ENCODE results near the gene SCP2. TPM values are rescaled to one million over a fixed set of nuclear protein-coding genes. Genes with fewer than 3 reads are reported as not detected.
A peak's percentile ranks its signal among the peaks of the same experiment; 100 is the strongest.

SCP2 gene
- total RNA-seq, 2 donors from 2014 or later: 69.9 to 78.8 TPM

DNA sequence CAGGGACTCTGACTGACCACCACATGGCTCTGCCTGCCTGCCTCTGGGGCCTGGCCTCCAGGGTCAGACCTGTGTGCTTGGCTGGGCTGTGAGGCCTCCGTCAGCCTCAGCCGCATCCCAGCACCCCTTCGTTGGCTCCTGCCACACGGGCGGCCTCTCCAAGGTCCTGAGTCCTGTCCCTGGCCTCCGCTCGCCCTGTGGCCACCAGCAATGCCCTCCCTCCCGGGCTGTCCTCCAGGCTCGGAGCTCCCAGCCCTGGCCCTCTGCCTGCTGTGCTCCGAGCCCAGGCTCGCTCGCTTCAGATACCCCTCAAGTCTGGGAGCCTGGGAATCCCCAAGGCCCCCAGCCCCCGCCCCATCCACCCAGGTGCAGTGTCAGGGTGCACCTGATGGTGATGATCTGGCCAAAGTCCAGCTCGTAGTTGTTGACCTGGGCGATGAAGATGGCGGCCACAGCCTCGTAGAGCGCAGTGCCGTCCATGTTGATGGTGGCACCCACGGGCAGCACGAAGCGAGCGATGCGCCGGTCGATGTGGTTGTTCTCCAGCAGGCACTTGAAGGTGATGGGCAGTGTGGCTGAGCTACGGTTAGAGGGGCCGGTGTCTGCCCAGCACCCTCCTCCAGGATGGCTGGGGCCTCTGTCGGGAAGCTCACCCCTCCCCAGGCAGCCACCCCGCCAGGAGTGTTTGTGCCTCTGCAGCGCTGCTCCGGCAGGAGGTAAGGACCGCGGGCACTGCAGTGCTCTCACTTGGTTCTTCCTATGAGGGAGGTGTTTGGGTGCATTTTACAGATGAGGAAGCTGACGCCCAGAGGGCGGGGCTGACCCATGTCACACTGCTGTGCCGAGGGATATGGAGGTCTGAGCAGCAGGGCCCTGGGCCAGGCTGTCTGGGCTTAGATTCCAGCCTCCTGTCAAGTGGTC lies 163.4 kb downstream of the SCP2 start:
- no peaks in the 10 kb centered on the region for H3K9me3 Mint-ChIP-seq
- DNase-seq (ENCODE audit: low spot score in 2 of 2): no peak
- no peak for ATAC-seq
- no peaks in the 10 kb centered on the region for H3K36me3 Mint-ChIP-seq
- no peak overlapping the region for H3K27ac Mint-ChIP-seq

DNA sequence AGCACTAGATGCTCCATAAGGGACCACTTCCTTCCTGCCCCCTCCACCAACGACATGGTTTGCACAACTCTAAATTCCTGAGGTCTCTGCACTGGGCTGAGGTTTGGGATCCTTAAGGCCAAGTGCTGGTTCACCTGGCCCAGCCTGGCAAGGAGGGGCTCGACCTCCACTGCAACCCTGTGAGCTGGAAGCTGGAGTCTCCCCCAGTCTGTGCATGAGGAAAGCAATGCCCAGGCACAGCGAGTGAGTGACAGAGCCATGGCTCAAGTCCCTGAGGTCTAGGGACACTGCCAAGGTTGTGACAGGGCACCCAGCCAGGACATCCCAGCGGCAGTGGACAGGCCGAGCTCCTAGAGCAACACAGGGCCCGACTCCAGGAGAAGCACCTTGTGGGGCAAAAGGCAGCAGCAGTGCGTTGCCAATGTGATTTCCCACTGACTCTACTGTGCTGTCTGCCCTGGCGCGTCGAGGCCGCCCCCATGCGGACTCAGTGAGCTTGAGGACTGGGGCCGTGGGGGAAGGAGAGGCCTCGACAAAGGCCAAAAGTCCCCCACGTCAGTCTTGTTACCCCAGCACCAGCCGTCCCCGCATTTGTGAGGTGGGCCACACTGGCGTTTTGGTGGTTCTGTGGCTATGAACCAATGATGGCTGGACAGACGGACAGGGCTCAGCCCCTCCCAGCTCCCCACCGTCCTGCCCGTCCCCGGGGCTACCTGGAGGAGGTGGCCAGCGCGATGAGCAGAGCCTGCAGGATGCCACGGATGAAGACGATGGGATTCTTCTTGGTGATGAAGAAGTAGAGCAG lies 165.0 kb downstream of the SCP2 start:
- H3K36me3 Mint-ChIP-seq: no peaks in the 10 kb centered on the region
- H3K9me3 Mint-ChIP-seq: no peaks in the 10 kb centered on the region
- no peak for ATAC-seq
- DNase-seq (ENCODE audit: low spot score in 2 of 2): no peak
- H3K27ac Mint-ChIP-seq: no peak overlapping the region

DNA sequence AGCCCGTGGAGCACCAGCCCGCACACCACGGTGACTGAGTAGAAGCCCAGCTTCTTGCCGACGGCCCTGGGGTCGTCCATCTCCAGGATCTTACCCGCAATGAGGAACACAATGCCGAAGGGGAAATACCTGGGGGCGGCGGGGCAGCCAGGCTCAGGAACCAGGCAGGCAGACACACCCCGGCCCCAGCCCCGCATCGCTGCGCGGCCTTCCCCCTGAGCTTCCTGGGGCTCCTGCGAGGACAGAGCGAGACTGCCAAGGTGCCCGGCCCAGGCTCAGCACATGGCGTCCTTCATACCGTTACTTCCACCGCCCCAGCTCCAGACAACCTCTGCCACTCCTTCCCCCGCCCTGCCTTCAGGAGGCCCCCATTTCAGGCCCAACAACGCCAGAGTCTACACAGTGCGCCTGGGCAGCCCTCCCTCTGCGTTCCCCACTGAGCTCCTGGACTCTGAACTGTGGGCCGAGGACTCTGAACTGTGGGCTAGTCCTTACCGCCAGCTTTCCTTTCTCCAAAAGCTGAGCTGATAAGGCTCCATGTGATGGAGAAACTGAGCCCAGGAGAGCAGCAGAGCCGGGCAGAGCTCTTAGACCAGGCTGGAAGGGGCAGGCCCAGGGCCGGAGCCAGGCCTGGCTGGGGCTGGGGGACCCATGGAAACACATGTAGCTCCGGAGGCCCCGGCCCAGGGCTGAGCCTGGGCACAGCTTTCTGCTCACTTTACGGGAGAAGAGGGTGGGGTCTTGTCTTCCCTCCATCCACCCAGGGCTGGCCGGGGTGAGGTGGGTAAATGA lies 165.8 kb downstream of the SCP2 start:
- no peaks in the 10 kb centered on the region for H3K9me3 Mint-ChIP-seq
- DNase-seq (ENCODE audit: low spot score in 2 of 2): no peak
- ATAC-seq: no peak
- no peaks in the 10 kb centered on the region for H3K36me3 Mint-ChIP-seq
- no peak overlapping the region for H3K27ac Mint-ChIP-seq

DNA sequence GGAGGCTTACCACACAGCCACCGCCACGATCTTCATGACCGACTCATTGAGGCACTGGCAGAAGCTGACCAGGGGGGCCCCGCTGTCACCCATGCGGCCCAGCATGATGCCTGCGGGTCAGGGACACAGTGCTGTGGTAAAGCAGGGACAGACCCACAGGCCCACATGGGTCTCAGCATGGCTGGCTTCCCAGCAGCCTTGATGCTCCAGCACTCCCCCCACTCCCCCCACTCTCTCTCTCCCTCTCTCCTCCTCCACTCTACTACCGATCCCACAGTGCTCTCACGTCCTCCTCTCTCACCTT lies 166.3 kb downstream of the SCP2 start:
- no peak for DNase-seq (ENCODE audit: low spot score in 2 of 2)
- H3K9me3 Mint-ChIP-seq: no peaks in the 10 kb centered on the region
- H3K36me3 Mint-ChIP-seq: no peaks in the 10 kb centered on the region
- ATAC-seq: peak in 1 of 2 donors; percentile 11
- no peak overlapping the region for H3K27ac Mint-ChIP-seq

DNA sequence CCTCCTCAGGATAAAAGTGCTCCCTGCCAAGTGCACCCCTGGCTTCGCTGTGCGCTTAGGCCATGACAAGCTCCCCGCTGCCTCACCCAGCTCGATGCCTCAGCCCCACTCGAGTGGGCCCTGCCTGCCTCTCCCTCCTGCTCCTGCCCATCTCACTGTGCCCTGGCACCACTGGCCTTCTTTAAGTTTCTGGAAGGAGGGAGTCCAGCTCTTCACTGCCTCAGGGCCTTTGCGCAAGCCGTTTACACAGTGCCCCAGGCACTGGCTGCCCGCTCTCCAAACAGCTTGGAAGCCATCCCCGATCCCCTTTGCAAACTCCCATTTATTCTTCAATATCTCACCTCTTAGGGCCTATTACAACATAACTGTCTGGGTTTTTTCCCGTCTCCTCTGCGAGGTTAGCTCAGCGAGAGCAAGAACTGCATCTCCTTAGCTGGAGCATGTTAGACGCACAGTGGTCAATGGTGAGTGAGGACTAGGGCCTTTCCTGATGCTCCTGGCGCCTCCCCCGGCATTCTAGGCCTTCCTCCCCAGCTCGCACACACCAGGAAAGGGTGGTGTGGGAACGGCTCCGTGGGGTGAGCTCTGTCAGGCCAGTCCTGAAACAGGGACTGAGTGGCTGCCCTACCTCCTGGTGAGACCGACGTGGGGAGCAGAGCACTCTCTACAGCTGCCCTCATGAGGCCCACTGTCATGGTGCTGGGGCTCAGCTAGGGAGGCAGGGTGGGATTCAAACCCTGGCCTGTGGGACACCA lies 166.9 kb downstream of the SCP2 start:
- no peaks in the 10 kb centered on the region for H3K9me3 Mint-ChIP-seq

DNA sequence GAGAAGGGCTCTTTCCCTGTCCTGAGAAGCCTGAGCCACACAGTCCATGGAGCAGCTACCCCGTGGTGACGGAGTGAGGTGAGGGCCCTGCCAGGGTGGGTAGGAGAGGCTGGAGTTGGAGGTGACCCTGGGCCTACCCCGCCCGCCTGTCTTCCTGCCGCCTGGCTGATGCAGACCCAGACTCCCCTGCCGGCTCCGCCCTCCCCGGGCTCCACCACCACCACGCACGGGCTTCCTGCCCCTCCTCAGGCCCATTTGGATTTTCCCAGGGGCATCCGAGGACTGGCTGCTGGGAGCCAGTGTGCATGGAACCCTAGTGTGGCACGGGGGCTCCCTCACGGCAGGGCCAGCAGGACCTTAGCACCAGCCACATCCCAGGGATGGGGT lies 167.4 kb downstream of the SCP2 start:
- ATAC-seq (no peak), DNase-seq (ENCODE audit: low spot score in 2 of 2) (no peak)
- Mint-ChIP-seq H3K9me3 (no peaks in the 10 kb centered on the region), H3K27ac (no peak overlapping the region), H3K36me3 (no peaks in the 10 kb centered on the region)

More for the DNA sequence above, 166.9 kb downstream of the SCP2 start:
- DNase-seq (ENCODE audit: low spot score in 2 of 2) (no peak), ATAC-seq (no peak)
- Mint-ChIP-seq H3K27ac (no peak overlapping the region), H3K36me3 (no peaks in the 10 kb centered on the region)

Other genes starting within 250 kb of the SCP2 start
- 10 to 100 TPM; 16.1 to 21.0 TPM for gene COA7, start 228.9 kb upstream of the SCP2 start, total RNA-seq
- gene ZYG11B, start 200.8 kb upstream of the SCP2 start, total RNA-seq: 10 to 100 TPM; 13.6 to 13.7 TPM
- under 1 TPM; 0.07 to 0.27 TPM for gene ZYG11A, start 84.5 kb upstream of the SCP2 start, total RNA-seq
- 10 to 100 TPM; 63.8 to 77.5 TPM for gene ECHDC2, start 5.5 kb upstream of the SCP2 start, total RNA-seq
- gene PODN, start 134.9 kb downstream of the SCP2 start, total RNA-seq: not detected
- gene SLC1A7, start 215.4 kb downstream of the SCP2 start, total RNA-seq: not detected